Hepatic stellate cell (primary cell): Measurements from ENCODE around the gene UGT2B28.
"Not testable (repeated sequence)": the region's sequence is repeated elsewhere in the genome, so short reads cannot be mapped to it uniquely, and the experiment has no call there.

ENCODE experiments used
- DNase-seq: peaks from one replicate; pipeline ENCODE4 v3.0.0; 2011; ENCODE audit warnings: low spot score

UGT2B28 gene

DNA sequence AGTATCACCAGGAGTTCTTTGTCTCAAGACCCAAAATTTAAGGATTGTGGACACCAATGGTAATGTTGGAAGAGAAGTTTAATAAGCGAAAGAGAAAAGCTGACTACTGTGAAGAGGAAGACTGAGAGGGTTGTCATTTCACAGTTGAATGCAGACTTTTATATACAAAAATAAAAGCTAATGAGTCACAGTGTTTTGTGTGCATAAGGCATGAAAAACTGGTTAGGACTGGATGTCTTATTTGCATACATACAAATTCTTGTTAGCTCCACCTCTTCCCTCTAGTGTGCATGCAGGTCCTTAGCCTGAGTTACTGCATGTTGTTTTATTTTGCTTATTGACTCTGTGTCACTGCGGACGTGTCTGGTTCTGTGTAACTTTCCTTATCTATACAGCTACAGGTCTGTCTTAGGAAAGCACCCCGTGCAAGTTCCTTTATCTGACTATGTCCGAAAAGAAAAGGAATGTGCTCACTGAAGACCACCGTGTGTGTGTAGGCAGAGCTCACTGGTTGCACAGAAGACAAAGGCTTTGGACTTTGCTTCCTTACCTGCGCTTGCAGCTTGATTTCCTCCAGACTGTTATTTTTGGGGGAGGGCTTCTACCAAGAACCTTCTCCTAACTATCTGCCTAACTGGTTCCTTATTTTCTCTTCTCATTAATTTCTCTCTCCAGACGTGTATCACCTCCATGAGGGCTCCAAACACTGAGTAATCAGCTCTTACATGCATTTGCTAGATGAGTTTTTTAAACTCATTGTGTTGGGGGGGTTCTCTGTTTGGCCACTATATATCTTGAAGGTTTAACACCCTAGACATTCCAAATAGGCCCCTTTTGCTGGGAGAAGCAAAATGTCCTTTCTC, 63.5 kb downstream of the UGT2B28 start:
- not testable (repeated sequence) for DNase-seq
